GM23338 (cell line): Measurements from ENCODE around the gene FABP6. TPM values are rescaled to one million over a fixed set of nuclear protein-coding genes. Genes with fewer than 3 reads are reported as not detected.

ENCODE experiments used
- ATAC-seq: fragments of 200-7000 bp; cut with Tn5 transposase; 3 replicates; pipeline ENCODE4 v1.9.1; 2020
- DNase-seq: peaks from one replicate; pipeline ENCODE4 v3.0.0-alpha.2; 2015; ENCODE audit warnings: low spot score
- H2AFZ ChIP-seq: fragments of 200-600 bp; sonication (generic); 2 replicates; pipeline ENCODE4 v1.8.0; 2016; ENCODE audit warnings: antibody characterized with exemption, mild to moderate bottlenecking, moderate library complexity
- H3F3A ChIP-seq: fragments of 200-600 bp; sonication (generic); replicated peaks from 2 replicates; pipeline ENCODE4 v1.8.0; 2017; ENCODE audit warnings: antibody characterized with exemption, mixed run types, low read depth
- H3K27ac ChIP-seq: fragments of 200-600 bp; sonication (generic); 2 replicates; pipeline ENCODE4 v1.6.1; 2016; ENCODE audit warnings: low read depth
- H3K27me3 ChIP-seq: fragments of 200-600 bp; sonication (generic); 2 replicates; pipeline ENCODE4 v1.8.0; 2016; ENCODE audit warnings: mild to moderate bottlenecking, mixed run types, moderate library complexity; ENCODE audit not compliant: insufficient read depth
- H3K36me3 ChIP-seq: fragments of 200-600 bp; sonication (generic); 2 replicates; pipeline ENCODE4 v1.8.0; 2016; ENCODE audit warnings: mild to moderate bottlenecking; ENCODE audit not compliant: insufficient read depth
- H3K4me1 ChIP-seq: fragments of 200-600 bp; sonication (generic); 2 replicates; pipeline ENCODE4 v1.8.0; 2016; ENCODE audit warnings: mild to moderate bottlenecking, moderate library complexity; ENCODE audit not compliant: insufficient read depth
- H3K4me2 ChIP-seq: fragments of 200-600 bp; sonication (generic); 2 replicates; pipeline ENCODE4 v1.7.1; 2017; ENCODE audit warnings: mixed run types
- H3K4me3 ChIP-seq: fragments of 200-600 bp; sonication (generic); 2 replicates; pipeline ENCODE4 v1.6.1; 2016; ENCODE audit warnings: mixed run types
- H3K79me2 ChIP-seq: fragments of 200-600 bp; sonication (generic); replicated peaks from 2 replicates; pipeline ENCODE4 v1.8.0; 2017; ENCODE audit warnings: mild to moderate bottlenecking; ENCODE audit not compliant: insufficient read depth
- H3K9me2 ChIP-seq: fragments of 200-600 bp; sonication (generic); 2 replicates; pipeline ENCODE4 v1.8.0; 2017; ENCODE audit not compliant: insufficient read depth
- H4K20me1 ChIP-seq: fragments of 200-600 bp; sonication (generic); replicated peaks from 2 replicates; pipeline ENCODE4 v1.8.0; 2017; ENCODE audit warnings: mild to moderate bottlenecking; ENCODE audit not compliant: insufficient read depth
- H3K27ac Mint-ChIP-seq: 2 replicates; pipeline ENCODE4 v1.8.0; 2020; ENCODE audit warnings: inconsistent platforms, mild to moderate bottlenecking, moderate library complexity, mixed read lengths
- H3K27me3 Mint-ChIP-seq: 3 replicates; pipeline ENCODE4 v1.8.0; 2022; ENCODE audit warnings: low read depth, mild to moderate bottlenecking, moderate library complexity, mixed read lengths, inconsistent platforms; ENCODE audit not compliant: insufficient read depth, poor library complexity
- H3K36me3 Mint-ChIP-seq: 3 replicates; pipeline ENCODE4 v1.8.0; 2021; ENCODE audit warnings: low read depth, mild to moderate bottlenecking, inconsistent platforms, moderate library complexity, mixed read lengths
- H3K4me1 Mint-ChIP-seq: 3 replicates; pipeline ENCODE4 v1.8.0; 2020; ENCODE audit warnings: mild to moderate bottlenecking, inconsistent platforms, mixed read lengths
- H3K4me3 Mint-ChIP-seq: 3 replicates; pipeline ENCODE4 v1.8.0; 2021; ENCODE audit warnings: moderate library complexity, mild to moderate bottlenecking, inconsistent platforms, mixed read lengths
- H3K9me3 Mint-ChIP-seq: 3 replicates; pipeline ENCODE4 v1.8.0; 2020; ENCODE audit warnings: moderate library complexity, mild to moderate bottlenecking, inconsistent platforms, mixed read lengths
- CREB1 ChIP-seq: fragments of 250-450 bp; sonication (Bioruptor Pico); IDR thresholded peaks from 2 replicates; pipeline ENCODE4 v1.5.0; 2020; ENCODE audit warnings: low read depth, mild to moderate bottlenecking, moderate library complexity
- EZH2 ChIP-seq: fragments of 200-600 bp; sonication (generic); IDR thresholded peaks from one replicate; pipeline ENCODE4 v1.8.0; 2017; ENCODE audit warnings: antibody characterized with exemption, mild to moderate bottlenecking, low read depth; ENCODE audit not compliant: unreplicated experiment
- EZH2phosphoT487 ChIP-seq: fragments of 200-600 bp; sonication (generic); IDR thresholded peaks from one replicate; pipeline ENCODE4 v1.8.1; 2018; ENCODE audit warnings: antibody characterized with exemption; ENCODE audit not compliant: unreplicated experiment
- JUNB ChIP-seq: IDR thresholded peaks from one replicate; pipeline ENCODE4 v1.6.1; 2016; ENCODE audit warnings: antibody characterized with exemption; ENCODE audit not compliant: unreplicated experiment
- NANOG ChIP-seq: IDR thresholded peaks from 2 replicates; pipeline ENCODE4 v1.6.1; 2016; ENCODE audit warnings: antibody characterized with exemption, borderline replicate concordance
- POLR2AphosphoS5 ChIP-seq: IDR thresholded peaks from 2 replicates; pipeline ENCODE4 v1.6.1; 2016; ENCODE audit warnings: antibody characterized with exemption, low read depth
- STAT1 ChIP-seq: IDR thresholded peaks from one replicate; pipeline ENCODE4 v1.6.1; 2016; ENCODE audit warnings: antibody characterized with exemption; ENCODE audit not compliant: unreplicated experiment
- ZNF114 ChIP-seq: fragments of 250-450 bp; sonication (Bioruptor Pico); IDR thresholded peaks from 2 replicates; pipeline ENCODE4 v1.5.0; 2020; ENCODE audit warnings: mild to moderate bottlenecking, moderate library complexity
- ZNF331 ChIP-seq: fragments of 250-450 bp; sonication (Bioruptor Pico); IDR thresholded peaks from 2 replicates; pipeline ENCODE4 v1.5.0; 2020; ENCODE audit warnings: low read depth, mild to moderate bottlenecking, moderate library complexity
- polyA plus RNA-seq: library from polyadenylated mRNA; unstranded; fragments of >200 nt; fragmentation: Nextera tagmentation; extraction: Ambion mirVana; gene quantifications from 2 replicates; pipeline ENCODE4 v1.2.1, GENCODE V29; 2016
- total RNA-seq: library from RNA; depleted of rRNA; stranded (reverse); fragments of >200 nt; shearing (Covaris generic); gene quantifications from 2 replicates; pipeline ENCODE4 v1.2.3, GENCODE V29; 2014
- TF ChIP-seq, protein P1 (sequence below), 2 experiments: fragments of 200-600 bp in 1 of 2; sonication (generic) in 1 of 2; conservative IDR thresholded peaks; 2 replicates each; pipeline versions ENCODE4 v1.5.1 to v1.6.1; 2016 to 2017; ENCODE audit warnings: antibody characterized with exemption in 2 of 2, low read depth in 2 of 2, mild to moderate bottlenecking in 2 of 2, moderate library complexity in 1 of 2
- TF ChIP-seq, protein P2 (sequence below): fragments of 250-450 bp; sonication (Bioruptor Pico); IDR thresholded peaks from 2 replicates; pipeline ENCODE4 v1.5.0; 2020; ENCODE audit warnings: mild to moderate bottlenecking, moderate library complexity
- TF ChIP-seq, protein P3 (sequence below): IDR thresholded peaks from one replicate; pipeline ENCODE4 v1.6.1; 2018; ENCODE audit warnings: antibody characterized with exemption; ENCODE audit not compliant: unreplicated experiment
- TF ChIP-seq, protein P4 (sequence below): IDR thresholded peaks from 2 replicates; pipeline ENCODE4 v1.6.1; 2016; ENCODE audit warnings: antibody characterized with exemption

The FABP6 gene
- total and polyA plus RNA-seq, 2 experiments from 2014 or later: 2.2 to 7.5 TPM

DNA sequence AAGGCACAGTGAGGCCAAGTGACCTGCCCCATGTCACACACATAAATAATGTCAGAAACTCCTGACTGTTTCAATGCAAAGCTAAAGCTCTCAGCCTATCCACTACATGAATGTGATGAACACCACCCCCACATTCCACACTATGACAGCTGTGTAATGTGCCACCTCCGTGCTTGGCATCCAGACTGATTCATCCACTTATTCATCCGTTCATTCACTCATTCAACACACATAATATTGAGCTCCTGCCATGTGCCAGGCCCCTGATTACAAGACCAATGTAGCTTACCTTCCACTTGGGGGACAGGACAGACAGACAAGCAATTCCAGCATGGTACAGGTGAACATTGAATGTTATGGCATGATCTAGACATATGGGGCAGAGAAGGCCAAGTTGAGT lies 46.2 kb upstream of the FABP6 start:
- no peaks in the 10 kb centered on the region for H3K27me3 ChIP-seq
- peaks cover 5% of the 10 kb centered on the region for H3K4me1 Mint-ChIP-seq
- H3K9me2 ChIP-seq: no peaks in the 10 kb centered on the region
- no peak overlapping the region for H3K27ac ChIP-seq
- no peaks in the 10 kb centered on the region for H4K20me1 ChIP-seq
- no peak overlapping the region for H3K27ac Mint-ChIP-seq
- ATAC-seq (no peak), DNase-seq (no peak)
- H3F3A ChIP-seq: peaks cover 7% of the 10 kb centered on the region; the same call in 1 of the 2 replicates
- peaks cover 13% of the 10 kb centered on the region for H3K27me3 Mint-ChIP-seq
- H3K4me3 ChIP-seq: no peak overlapping the region
- TF ChIP-seq POLR2AphosphoS5 (no peak), ZNF114 (CRISPR knock-in tag) (no peak), JUNB (no peak), STAT1 (no peak), EZH2phosphoT487 (no peak), EZH2 (no peak), CREB1 (CRISPR knock-in tag) (no peak), NANOG (no peak), ZNF331 (CRISPR knock-in tag) (no peak)
- TF ChIP-seq, protein P1, sequence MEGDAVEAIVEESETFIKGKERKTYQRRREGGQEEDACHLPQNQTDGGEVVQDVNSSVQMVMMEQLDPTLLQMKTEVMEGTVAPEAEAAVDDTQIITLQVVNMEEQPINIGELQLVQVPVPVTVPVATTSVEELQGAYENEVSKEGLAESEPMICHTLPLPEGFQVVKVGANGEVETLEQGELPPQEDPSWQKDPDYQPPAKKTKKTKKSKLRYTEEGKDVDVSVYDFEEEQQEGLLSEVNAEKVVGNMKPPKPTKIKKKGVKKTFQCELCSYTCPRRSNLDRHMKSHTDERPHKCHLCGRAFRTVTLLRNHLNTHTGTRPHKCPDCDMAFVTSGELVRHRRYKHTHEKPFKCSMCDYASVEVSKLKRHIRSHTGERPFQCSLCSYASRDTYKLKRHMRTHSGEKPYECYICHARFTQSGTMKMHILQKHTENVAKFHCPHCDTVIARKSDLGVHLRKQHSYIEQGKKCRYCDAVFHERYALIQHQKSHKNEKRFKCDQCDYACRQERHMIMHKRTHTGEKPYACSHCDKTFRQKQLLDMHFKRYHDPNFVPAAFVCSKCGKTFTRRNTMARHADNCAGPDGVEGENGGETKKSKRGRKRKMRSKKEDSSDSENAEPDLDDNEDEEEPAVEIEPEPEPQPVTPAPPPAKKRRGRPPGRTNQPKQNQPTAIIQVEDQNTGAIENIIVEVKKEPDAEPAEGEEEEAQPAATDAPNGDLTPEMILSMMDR (conservative IDR thresholded peaks at IDR 0.05; ENCODE audit: low read depth in 2 of 2): no peak
- TF ChIP-seq, protein P2, sequence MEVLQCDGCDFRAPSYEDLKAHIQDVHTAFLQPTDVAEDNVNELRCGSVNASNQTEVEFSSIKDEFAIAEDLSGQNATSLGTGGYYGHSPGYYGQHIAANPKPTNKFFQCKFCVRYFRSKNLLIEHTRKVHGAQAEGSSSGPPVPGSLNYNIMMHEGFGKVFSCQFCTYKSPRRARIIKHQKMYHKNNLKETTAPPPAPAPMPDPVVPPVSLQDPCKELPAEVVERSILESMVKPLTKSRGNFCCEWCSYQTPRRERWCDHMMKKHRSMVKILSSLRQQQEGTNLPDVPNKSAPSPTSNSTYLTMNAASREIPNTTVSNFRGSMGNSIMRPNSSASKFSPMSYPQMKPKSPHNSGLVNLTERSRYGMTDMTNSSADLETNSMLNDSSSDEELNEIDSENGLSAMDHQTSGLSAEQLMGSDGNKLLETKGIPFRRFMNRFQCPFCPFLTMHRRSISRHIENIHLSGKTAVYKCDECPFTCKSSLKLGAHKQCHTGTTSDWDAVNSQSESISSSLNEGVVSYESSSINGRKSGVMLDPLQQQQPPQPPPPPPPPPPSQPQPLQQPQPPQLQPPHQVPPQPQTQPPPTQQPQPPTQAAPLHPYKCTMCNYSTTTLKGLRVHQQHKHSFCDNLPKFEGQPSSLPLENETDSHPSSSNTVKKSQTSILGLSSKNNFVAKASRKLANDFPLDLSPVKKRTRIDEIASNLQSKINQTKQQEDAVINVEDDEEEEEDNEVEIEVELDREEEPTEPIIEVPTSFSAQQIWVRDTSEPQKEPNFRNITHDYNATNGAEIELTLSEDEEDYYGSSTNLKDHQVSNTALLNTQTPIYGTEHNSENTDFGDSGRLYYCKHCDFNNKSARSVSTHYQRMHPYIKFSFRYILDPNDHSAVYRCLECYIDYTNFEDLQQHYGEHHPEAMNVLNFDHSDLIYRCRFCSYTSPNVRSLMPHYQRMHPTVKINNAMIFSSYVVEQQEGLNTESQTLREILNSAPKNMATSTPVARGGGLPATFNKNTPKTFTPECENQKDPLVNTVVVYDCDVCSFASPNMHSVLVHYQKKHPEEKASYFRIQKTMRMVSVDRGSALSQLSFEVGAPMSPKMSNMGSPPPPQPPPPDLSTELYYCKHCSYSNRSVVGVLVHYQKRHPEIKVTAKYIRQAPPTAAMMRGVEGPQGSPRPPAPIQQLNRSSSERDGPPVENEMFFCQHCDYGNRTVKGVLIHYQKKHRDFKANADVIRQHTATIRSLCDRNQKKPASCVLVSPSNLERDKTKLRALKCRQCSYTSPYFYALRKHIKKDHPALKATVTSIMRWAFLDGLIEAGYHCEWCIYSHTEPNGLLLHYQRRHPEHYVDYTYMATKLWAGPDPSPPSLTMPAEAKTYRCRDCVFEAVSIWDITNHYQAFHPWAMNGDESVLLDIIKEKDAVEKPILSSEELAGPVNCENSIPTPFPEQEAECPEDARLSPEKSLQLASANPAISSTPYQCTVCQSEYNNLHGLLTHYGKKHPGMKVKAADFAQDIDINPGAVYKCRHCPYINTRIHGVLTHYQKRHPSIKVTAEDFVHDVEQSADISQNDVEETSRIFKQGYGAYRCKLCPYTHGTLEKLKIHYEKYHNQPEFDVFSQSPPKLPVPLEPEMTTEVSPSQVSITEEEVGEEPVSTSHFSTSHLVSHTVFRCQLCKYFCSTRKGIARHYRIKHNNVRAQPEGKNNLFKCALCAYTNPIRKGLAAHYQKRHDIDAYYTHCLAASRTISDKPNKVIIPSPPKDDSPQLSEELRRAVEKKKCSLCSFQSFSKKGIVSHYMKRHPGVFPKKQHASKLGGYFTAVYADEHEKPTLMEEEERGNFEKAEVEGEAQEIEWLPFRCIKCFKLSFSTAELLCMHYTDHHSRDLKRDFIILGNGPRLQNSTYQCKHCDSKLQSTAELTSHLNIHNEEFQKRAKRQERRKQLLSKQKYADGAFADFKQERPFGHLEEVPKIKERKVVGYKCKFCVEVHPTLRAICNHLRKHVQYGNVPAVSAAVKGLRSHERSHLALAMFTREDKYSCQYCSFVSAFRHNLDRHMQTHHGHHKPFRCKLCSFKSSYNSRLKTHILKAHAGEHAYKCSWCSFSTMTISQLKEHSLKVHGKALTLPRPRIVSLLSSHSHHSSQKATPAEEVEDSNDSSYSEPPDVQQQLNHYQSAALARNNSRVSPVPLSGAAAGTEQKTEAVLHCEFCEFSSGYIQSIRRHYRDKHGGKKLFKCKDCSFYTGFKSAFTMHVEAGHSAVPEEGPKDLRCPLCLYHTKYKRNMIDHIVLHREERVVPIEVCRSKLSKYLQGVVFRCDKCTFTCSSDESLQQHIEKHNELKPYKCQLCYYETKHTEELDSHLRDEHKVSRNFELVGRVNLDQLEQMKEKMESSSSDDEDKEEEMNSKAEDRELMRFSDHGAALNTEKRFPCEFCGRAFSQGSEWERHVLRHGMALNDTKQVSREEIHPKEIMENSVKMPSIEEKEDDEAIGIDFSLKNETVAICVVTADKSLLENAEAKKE (CRISPR knock-in tag): no peak
- TF ChIP-seq, protein P3, sequence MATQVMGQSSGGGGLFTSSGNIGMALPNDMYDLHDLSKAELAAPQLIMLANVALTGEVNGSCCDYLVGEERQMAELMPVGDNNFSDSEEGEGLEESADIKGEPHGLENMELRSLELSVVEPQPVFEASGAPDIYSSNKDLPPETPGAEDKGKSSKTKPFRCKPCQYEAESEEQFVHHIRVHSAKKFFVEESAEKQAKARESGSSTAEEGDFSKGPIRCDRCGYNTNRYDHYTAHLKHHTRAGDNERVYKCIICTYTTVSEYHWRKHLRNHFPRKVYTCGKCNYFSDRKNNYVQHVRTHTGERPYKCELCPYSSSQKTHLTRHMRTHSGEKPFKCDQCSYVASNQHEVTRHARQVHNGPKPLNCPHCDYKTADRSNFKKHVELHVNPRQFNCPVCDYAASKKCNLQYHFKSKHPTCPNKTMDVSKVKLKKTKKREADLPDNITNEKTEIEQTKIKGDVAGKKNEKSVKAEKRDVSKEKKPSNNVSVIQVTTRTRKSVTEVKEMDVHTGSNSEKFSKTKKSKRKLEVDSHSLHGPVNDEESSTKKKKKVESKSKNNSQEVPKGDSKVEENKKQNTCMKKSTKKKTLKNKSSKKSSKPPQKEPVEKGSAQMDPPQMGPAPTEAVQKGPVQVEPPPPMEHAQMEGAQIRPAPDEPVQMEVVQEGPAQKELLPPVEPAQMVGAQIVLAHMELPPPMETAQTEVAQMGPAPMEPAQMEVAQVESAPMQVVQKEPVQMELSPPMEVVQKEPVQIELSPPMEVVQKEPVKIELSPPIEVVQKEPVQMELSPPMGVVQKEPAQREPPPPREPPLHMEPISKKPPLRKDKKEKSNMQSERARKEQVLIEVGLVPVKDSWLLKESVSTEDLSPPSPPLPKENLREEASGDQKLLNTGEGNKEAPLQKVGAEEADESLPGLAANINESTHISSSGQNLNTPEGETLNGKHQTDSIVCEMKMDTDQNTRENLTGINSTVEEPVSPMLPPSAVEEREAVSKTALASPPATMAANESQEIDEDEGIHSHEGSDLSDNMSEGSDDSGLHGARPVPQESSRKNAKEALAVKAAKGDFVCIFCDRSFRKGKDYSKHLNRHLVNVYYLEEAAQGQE: no peak
- TF ChIP-seq, protein P4, sequence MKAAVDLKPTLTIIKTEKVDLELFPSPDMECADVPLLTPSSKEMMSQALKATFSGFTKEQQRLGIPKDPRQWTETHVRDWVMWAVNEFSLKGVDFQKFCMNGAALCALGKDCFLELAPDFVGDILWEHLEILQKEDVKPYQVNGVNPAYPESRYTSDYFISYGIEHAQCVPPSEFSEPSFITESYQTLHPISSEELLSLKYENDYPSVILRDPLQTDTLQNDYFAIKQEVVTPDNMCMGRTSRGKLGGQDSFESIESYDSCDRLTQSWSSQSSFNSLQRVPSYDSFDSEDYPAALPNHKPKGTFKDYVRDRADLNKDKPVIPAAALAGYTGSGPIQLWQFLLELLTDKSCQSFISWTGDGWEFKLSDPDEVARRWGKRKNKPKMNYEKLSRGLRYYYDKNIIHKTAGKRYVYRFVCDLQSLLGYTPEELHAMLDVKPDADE: no peak
- no peak overlapping the region for H3K4me2 ChIP-seq
- no peak overlapping the region for H2AFZ ChIP-seq
- H3K9me3 Mint-ChIP-seq: peaks cover 32% of the 10 kb centered on the region
- no peaks in the 10 kb centered on the region for H3K79me2 ChIP-seq
- H3K36me3 ChIP-seq: peaks cover 7% of the 10 kb centered on the region; the same call in 1 of the 2 replicates
- peaks cover 13% of the 10 kb centered on the region for H3K4me1 ChIP-seq
- H3K36me3 Mint-ChIP-seq: peaks cover 28% of the 10 kb centered on the region
- H3K4me3 Mint-ChIP-seq: no peak overlapping the region
